H1 (cell line): Measurements from ENCODE around the gene NEURL1B. TPM values are rescaled to one million over a fixed set of nuclear protein-coding genes. Genes with fewer than 3 reads are reported as not detected.

ENCODE experiments used
- CTCF ChIA-PET: fragments of 300-600 bp; sonication (Branson Sonifier 250); formaldehyde crosslinking; loops from one replicate; lab custom pipeline; 2021; ENCODE audit not compliant: partially characterized antibody; lab: Charles Lee
- POLR2A ChIA-PET: fragments of 300-600 bp; sonication (Branson Sonifier 250); formaldehyde crosslinking; loops from one replicate; lab custom pipeline; 2021; ENCODE audit warnings: inconsistent platforms; ENCODE audit not compliant: partially characterized antibody; lab: Charles Lee
- DNase-seq, 2 experiments: peaks; one replicate each; pipeline versions ENCODE4 v3.0.0 to v3.0.0-alpha.2; 2010 to 2022; ENCODE audit warnings: low spot score in 2 of 2, low read depth in 1 of 2, mixed read lengths in 1 of 2
- FAIRE-seq: peaks from 2 replicates; lab custom pipeline; 2011; peaks lifted over from hg19 to GRCh38; lab: Jason Lieb, UNC
- H2AFZ ChIP-seq: 2 replicates; pipeline ENCODE4 v1.8.1; 2012; ENCODE audit warnings: low read length, inconsistent platforms
- H2AK5ac ChIP-seq: 2 replicates; pipeline ENCODE4 v1.6.1; 2013; ENCODE audit warnings: low read depth, low read length
- H2BK120ac ChIP-seq: replicated peaks from 2 replicates; pipeline ENCODE3; 2013; ENCODE audit warnings: low read depth, low read length, inconsistent platforms
- H2BK12ac ChIP-seq: 2 replicates; pipeline ENCODE4 v1.6.1; 2013; ENCODE audit warnings: low read depth, low read length
- H2BK15ac ChIP-seq: 2 replicates; pipeline ENCODE4 v1.6.1; 2013; ENCODE audit warnings: low read length
- H2BK20ac ChIP-seq: 2 replicates; pipeline ENCODE4 v1.6.1; 2013; ENCODE audit warnings: low read length
- H2BK5ac ChIP-seq: 2 replicates; pipeline ENCODE4 v1.6.1; 2013; ENCODE audit warnings: low read depth, low read length
- H3K14ac ChIP-seq: 2 replicates; pipeline ENCODE4 v1.6.1; 2013; ENCODE audit warnings: inconsistent platforms; ENCODE audit not compliant: insufficient read length
- H3K18ac ChIP-seq: 2 replicates; pipeline ENCODE4 v1.6.1; 2013; ENCODE audit warnings: low read length; ENCODE audit errors: extremely low read depth
- H3K23ac ChIP-seq: 2 replicates; pipeline ENCODE4 v1.6.1; 2013; ENCODE audit warnings: inconsistent platforms; ENCODE audit not compliant: insufficient read length
- H3K23me2 ChIP-seq: 2 replicates; pipeline ENCODE4 v1.6.1; 2013; ENCODE audit warnings: low read depth, low read length
- H3K27ac ChIP-seq: 2 replicates; pipeline ENCODE4 v1.6.1; 2011; ENCODE audit warnings: low read depth, low read length, inconsistent platforms
- H3K27me3 ChIP-seq, 4 experiments: replicated peaks in 1 of 4; 1 replicate in 1 of 4; 2 replicates in 3 of 4; pipeline versions ENCODE4 v1.6.1 to v1.8.1; 2011 to 2013; ENCODE audit warnings: low read length in 3 of 4, mild to moderate bottlenecking in 3 of 4, inconsistent platforms in 2 of 4, mixed read lengths in 2 of 4, moderate library complexity in 1 of 4; ENCODE audit not compliant: control insufficient read depth in 3 of 4, insufficient read depth in 3 of 4; ENCODE audit errors: extremely low read depth in 1 of 4
- H3K36me3 ChIP-seq, 4 experiments: 2 replicates each; pipeline versions ENCODE4 v1.6.1 to v1.8.1; 2011 to 2013; ENCODE audit warnings: mild to moderate bottlenecking in 4 of 4, low read length in 3 of 4, moderate library complexity in 2 of 4, control low read depth in 1 of 4, inconsistent platforms in 1 of 4; ENCODE audit not compliant: insufficient read depth in 4 of 4, control insufficient read depth in 2 of 4
- H3K4ac ChIP-seq: replicated peaks from 2 replicates; pipeline ENCODE3; 2013; ENCODE audit warnings: low read length, low read depth, mixed read lengths, inconsistent platforms; ENCODE audit not compliant: insufficient read length
- H3K4me1 ChIP-seq, 4 experiments: replicated peaks in 1 of 4; 1 replicate in 1 of 4; 2 replicates in 3 of 4; pipeline versions ENCODE4 v1.6.1 to v1.8.1; 2011 to 2013; ENCODE audit warnings: low read length in 3 of 4, inconsistent platforms in 2 of 4, mixed read lengths in 1 of 4; ENCODE audit not compliant: insufficient read depth in 4 of 4, control insufficient read depth in 3 of 4
- H3K4me2 ChIP-seq, 2 experiments: 2 replicates each; pipeline versions ENCODE4 v1.6.1 to v1.8.1; 2011 to 2013; ENCODE audit warnings: low read depth in 2 of 2, low read length in 2 of 2, control low read depth in 1 of 2, inconsistent platforms in 1 of 2, mild to moderate bottlenecking in 1 of 2; ENCODE audit not compliant: insufficient read depth in 1 of 2
- H3K4me3 ChIP-seq, 4 experiments: fragments of 200-600, 300-600 bp in 1 of 4; sonication (generic), shearing (Covaris generic), sonication (Bioruptor Twin) in 1 of 4; 2 replicates each; pipeline versions ENCODE4 v1.5.1 to v1.8.1; 2011 to 2016; ENCODE audit warnings: low read length in 4 of 4, low read depth in 3 of 4, control low read depth in 2 of 4, inconsistent platforms in 2 of 4, mild to moderate bottlenecking in 2 of 4, mixed read lengths in 1 of 4, moderate library complexity in 1 of 4; ENCODE audit not compliant: insufficient read depth in 2 of 4; ENCODE audit errors: extremely low read depth in 1 of 4
- H3K56ac ChIP-seq: replicated peaks from 2 replicates; pipeline ENCODE3; 2013; ENCODE audit warnings: low read depth, mild to moderate bottlenecking, mixed read lengths, low read length, inconsistent platforms; ENCODE audit not compliant: insufficient read length
- H3K79me1 ChIP-seq: 2 replicates; pipeline ENCODE4 v1.6.1; 2013; ENCODE audit warnings: low read depth, low read length, control low read depth
- H3K79me2 ChIP-seq, 2 experiments: 2 replicates each; pipeline versions ENCODE4 v1.6.1 to v1.8.1; 2012 to 2013; ENCODE audit warnings: low read length in 2 of 2, mild to moderate bottlenecking in 2 of 2, inconsistent platforms in 1 of 2; ENCODE audit not compliant: insufficient read depth in 2 of 2, control insufficient read depth in 1 of 2
- H3K9ac ChIP-seq, 4 experiments: replicated peaks in 1 of 4; 1 replicate in 1 of 4; 2 replicates in 3 of 4; pipeline versions ENCODE4 v1.6.1 to v1.8.1; 2011 to 2013; ENCODE audit warnings: low read depth in 3 of 4, low read length in 3 of 4, control low read depth in 2 of 4, mild to moderate bottlenecking in 2 of 4, moderate library complexity in 2 of 4, inconsistent platforms in 1 of 4; ENCODE audit errors: extremely low read depth in 1 of 4
- H3K9me3 ChIP-seq, 2 experiments: 2 replicates each; pipeline versions ENCODE4 v1.6.1 to v1.8.1; 2012 to 2013; ENCODE audit warnings: mild to moderate bottlenecking in 2 of 2, moderate library complexity in 2 of 2, control low read depth in 1 of 2, inconsistent platforms in 1 of 2, low read depth in 1 of 2, low read length in 1 of 2, mixed read lengths in 1 of 2; ENCODE audit not compliant: insufficient read depth in 2 of 2
- H4K20me1 ChIP-seq, 2 experiments: replicated peaks in 1 of 2; 2 replicates each; pipeline versions ENCODE3 to v1.8.1; 2011 to 2013; ENCODE audit warnings: inconsistent platforms in 2 of 2, low read length in 2 of 2, mild to moderate bottlenecking in 1 of 2; ENCODE audit not compliant: insufficient read depth in 2 of 2, control insufficient read depth in 1 of 2
- H4K5ac ChIP-seq: 2 replicates; pipeline ENCODE4 v1.6.1; 2013; ENCODE audit warnings: low read length, low read depth, mixed read lengths, inconsistent platforms; ENCODE audit not compliant: insufficient read length
- H4K8ac ChIP-seq: 2 replicates; pipeline ENCODE4 v1.8.0; 2013; ENCODE audit warnings: mild to moderate bottlenecking, moderate library complexity, low read length, inconsistent platforms; ENCODE audit not compliant: insufficient read depth; ENCODE audit errors: extremely low read depth
- H4K91ac ChIP-seq: replicated peaks from 2 replicates; pipeline ENCODE3; 2013; ENCODE audit warnings: low read length, mixed read lengths, inconsistent platforms; ENCODE audit not compliant: insufficient read length
- RAD21 ChIP-seq, 2 experiments: IDR thresholded peaks in 1 of 2; conservative IDR thresholded peaks in 1 of 2; 2 replicates each; pipeline ENCODE4 v1.6.1; 2011; ENCODE audit warnings: low read depth in 2 of 2, low read length in 2 of 2, improper control_type of control experiment in 1 of 2, inconsistent platforms in 1 of 2, mild to moderate bottlenecking in 1 of 2, moderate library complexity in 1 of 2
- SAP30 ChIP-seq: fragments of 300-600 bp; sonication (generic); IDR thresholded peaks from 2 replicates; pipeline ENCODE4 v1.7.1; 2012; ENCODE audit warnings: low read length, moderate library complexity, mild to moderate bottlenecking, inconsistent platforms; ENCODE audit not compliant: insufficient read depth, insufficient replicate concordance
- WGBS, 2 experiments: shearing (Covaris generic) in 1 of 2; methylation state at CpG; one replicate each; pipeline versions ENCODE4 v1.1.6 to v1.1.7; 2013 to 2015; ENCODE audit warnings: low lambda C conversion rate in 2 of 2, mixed read lengths in 2 of 2, inconsistent platforms in 1 of 2, low coverage in 1 of 2, missing lambda C conversion rate in 1 of 2; ENCODE audit not compliant: insufficient replicate concordance in 2 of 2, insufficient coverage in 1 of 2, insufficient read length in 1 of 2; ENCODE audit errors: extremely low coverage in 1 of 2, missing lambda C conversion rate in 1 of 2; 5-methylcytosine and 5-hydroxymethylcytosine counted together
- polyA plus RNA-seq, 7 experiments: library from polyadenylated mRNA; depleted of rRNA in 3 of 7; stranded (reverse) in 5 of 7; unstranded in 2 of 7; fragments of >200 nt in 5 of 7; fragments of 200-250 nt in 2 of 7; gene quantifications; 1 replicate in 5 of 7; 2 replicates in 1 of 7; 4 replicates in 1 of 7; pipeline versions ENCODE4 v1.2.1 to v1.2.3, GENCODE V29; 2011 to 2013; ENCODE audit warnings: missing spikeins in 2 of 7, mixed read lengths in 2 of 7
- total RNA-seq: library from RNA; stranded (reverse); fragmentation: NEBNext Ultra II Directional; extraction: Animal tissue kit (Norgen Biotek cat#: 25700); gene quantifications from 2 replicates; pipeline ENCODE4 v1.2.1, GENCODE V29; 2021
- TF ChIP-seq, protein P1 (sequence below): IDR thresholded peaks from 2 replicates; pipeline ENCODE4 v1.6.1; 2012; ENCODE audit warnings: inconsistent platforms

NEURL1B gene
- total and polyA plus RNA-seq, 2 of the 8 experiments (the other 6 are each of a cell fraction or from before 2014, with no cell fraction given) = 3.3 to 6.1 TPM

DNA sequence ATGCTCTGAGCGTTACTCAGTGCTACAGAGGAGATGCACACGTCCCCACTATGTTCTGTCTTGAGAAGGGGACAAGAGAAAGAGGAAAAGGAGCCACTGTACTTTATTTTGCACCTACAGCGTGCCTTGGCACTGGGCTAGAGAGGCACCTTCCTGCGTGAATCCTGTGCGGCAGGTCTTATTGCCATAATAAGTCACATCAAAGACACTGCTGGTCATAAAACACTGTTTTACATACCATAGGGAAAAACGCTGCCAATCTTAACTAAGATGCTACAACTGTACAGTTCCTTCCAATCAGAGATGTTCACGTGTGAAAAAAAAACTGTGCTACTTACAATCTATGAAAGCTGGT lies 48.1 kb downstream of the NEURL1B start:
- H3K27me3 ChIP-seq = peaks cover 5 to 14% (median 12%) of the 10 kb centered on the region in 4 experiments
- FAIRE-seq (no peak), DNase-seq (no peak)
- WGBS, 2 experiments = 91% methylated on average over 7 of the region's 7 CpGs; no CpG with 5 or more reads in 1 of the 2 experiments
- peaks cover 0 to 7% (median under 1%) of the 10 kb centered on the region in 4 experiments; a peak in 3 of 7 replicates for H3K4me1 ChIP-seq
- H3K9me3 ChIP-seq = no peaks in the 10 kb centered on the region
- H2BK5ac ChIP-seq = no peak overlapping the region
- H3K9ac ChIP-seq = no peak overlapping the region
- no peak overlapping the region for H4K5ac ChIP-seq
- no peak overlapping the region for H3K4ac ChIP-seq
- no peaks in the 10 kb centered on the region for H3K79me1 ChIP-seq
- no peak overlapping the region for H3K18ac ChIP-seq
- no peaks in the 10 kb centered on the region for H3K79me2 ChIP-seq
- H3K56ac ChIP-seq = no peak overlapping the region
- no peak overlapping the region for H3K27ac ChIP-seq
- H4K91ac ChIP-seq = no peak overlapping the region
- H2AFZ ChIP-seq = no peak overlapping the region
- ChIA-PET POLR2A (no interaction called here), CTCF (interaction anchor here (0.7 to 10.6 kb wide), 9 partner anchors 9 to 243 kb away, joined by 3 to 113 read pairs (median 4); no protein-coding TSS in a partner anchor)
- H3K4me2 ChIP-seq = no peak overlapping the region
- H3K23me2 ChIP-seq = no peaks in the 10 kb centered on the region; the same call in none of the 2 replicates
- H2BK15ac ChIP-seq = no peak overlapping the region
- no peak overlapping the region for H2BK12ac ChIP-seq
- no peak overlapping the region for H2BK120ac ChIP-seq
- H4K20me1 ChIP-seq = no peaks in the 10 kb centered on the region
- no peak overlapping the region for H3K23ac ChIP-seq
- no peak overlapping the region for H3K4me3 ChIP-seq
- no peak for TF ChIP-seq SAP30
- TF ChIP-seq RAD21 (IDR thresholded peaks at IDR 0.05 in 1 of 2, conservative IDR thresholded peaks at IDR 0.05 in 1 of 2; ENCODE audit: low read depth in 2 of 2, low read length in 2 of 2) = no peak
- TF ChIP-seq, protein P1, sequence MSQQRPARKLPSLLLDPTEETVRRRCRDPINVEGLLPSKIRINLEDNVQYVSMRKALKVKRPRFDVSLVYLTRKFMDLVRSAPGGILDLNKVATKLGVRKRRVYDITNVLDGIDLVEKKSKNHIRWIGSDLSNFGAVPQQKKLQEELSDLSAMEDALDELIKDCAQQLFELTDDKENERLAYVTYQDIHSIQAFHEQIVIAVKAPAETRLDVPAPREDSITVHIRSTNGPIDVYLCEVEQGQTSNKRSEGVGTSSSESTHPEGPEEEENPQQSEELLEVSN = no peak
- TF ChIP-seq, all 59 proteins: peak for 0
- Histone ChIP-seq H2AK5ac (no peak overlapping the region), H4K8ac (no peak overlapping the region), H3K14ac (no peak overlapping the region), H2BK20ac (no peak overlapping the region), H3K36me3 (no peaks in the 10 kb centered on the region)
